GM21529 (cell line): Measurements from ENCODE around the gene GIGYF2.

ENCODE experiments used
- ATAC-seq: cut with Tn5 transposase; IDR thresholded peaks from one replicate; pipeline ENCODE4 v1.9.1; 2021; ENCODE audit not compliant: unreplicated experiment

The GIGYF2 gene

GRCh38 chr2:232859385-232859916, 162.3 kb downstream of the GIGYF2 start:
- no peak for ATAC-seq

GRCh38 chr2:232860593-232861241, 163.6 kb downstream of the GIGYF2 start:
- ATAC-seq: no peak

- ATAC-seq: no peak
Observed at GRCh38 chr2:232861353-232861752, 164.2 kb downstream of the GIGYF2 start.

GRCh38 chr2:232863996-232864395, 166.9 kb downstream of the GIGYF2 start:
- ATAC-seq: no peak

- no peak for ATAC-seq
Observed at GRCh38 chr2:232865165-232865564, 168.0 kb downstream of the GIGYF2 start.

GRCh38 chr2:232866104-232866503, 169.0 kb downstream of the GIGYF2 start:
- ATAC-seq: no peak

- ATAC-seq: no peak
Observed at GRCh38 chr2:232869138-232870017, 172.2 kb downstream of the GIGYF2 start.

- ATAC-seq: no peak
Observed at GRCh38 chr2:232870018-232870765, 173.1 kb downstream of the GIGYF2 start, which contains the start of gene SNORC. Gene SNORC, plus strand, starts transcription at chr2:232870264. Its CDS starts 78 bp downstream, at chr2:232870342.

- no peak for ATAC-seq
Observed at GRCh38 chr2:232870766-232871371, 173.7 kb downstream of the GIGYF2 start.

GRCh38 chr2:232871418-232871834, 174.3 kb downstream of the GIGYF2 start:
- ATAC-seq: no peak

GRCh38 chr2:232871835-232872736, 175.0 kb downstream of the GIGYF2 start:
- ATAC-seq: no peak

- no peak for ATAC-seq
Observed at GRCh38 chr2:232872826-232873225, 175.7 kb downstream of the GIGYF2 start.

- ATAC-seq: no peak
Observed at GRCh38 chr2:232873292-232873908, 176.3 kb downstream of the GIGYF2 start.

- no peak for ATAC-seq
Observed at GRCh38 chr2:232873909-232874641, 176.9 kb downstream of the GIGYF2 start.

GRCh38 chr2:232874677-232875223, 177.6 kb downstream of the GIGYF2 start:
- no peak for ATAC-seq

GRCh38 chr2:232875256-232876121, 178.4 kb downstream of the GIGYF2 start:
- ATAC-seq: no peak
